ENCODE data around the gene SARNP. TPM values are rescaled to one million over a fixed set of nuclear protein-coding genes. Genes with fewer than 3 reads are reported as not detected.

SARNP gene
- total and polyA plus RNA-seq, 9 of the 15 experiments (the other 6 are each of a cell fraction or from before 2014, with no cell fraction given): 70.1 to 400 (median 198) TPM

- peak; percentile 66; the same call in 1 of the 2 replicates for TF ChIP-seq E2F3 (CRISPR knock-in tag; IDR thresholded peaks at IDR 0.05)
- TF ChIP-seq TARDBP (IDR thresholded peaks at IDR 0.05): no peak
- TF ChIP-seq ZEB2 (IDR thresholded peaks at IDR 0.05): peak; percentile 68; the same call in 1 of the 2 replicates
- no peak for TF ChIP-seq NONO (IDR thresholded peaks at IDR 0.05; ENCODE audit: low read depth in 2 of 2, low read length in 1 of 2)
- TF ChIP-seq ARID3A (IDR thresholded peaks at IDR 0.05; ENCODE audit: borderline replicate concordance, low read depth, low read length): no peak
- TF ChIP-seq GTF2A2 (tag; IDR thresholded peaks at IDR 0.05): no peak
- no peak for TF ChIP-seq PTTG1 (tag; IDR thresholded peaks at IDR 0.05; ENCODE audit: low read depth)
- TF ChIP-seq CHD7 (IDR thresholded peaks at IDR 0.05; ENCODE audit: low read depth, low read length): no peak
- peak; percentile 89; the same call in 1 of the 2 replicates for TF ChIP-seq KAT7 (CRISPR knock-in tag; IDR thresholded peaks at IDR 0.05; ENCODE audit: borderline replicate concordance)
- TF ChIP-seq ZC3H4 (CRISPR knock-in tag; IDR thresholded peaks at IDR 0.05; ENCODE audit: borderline replicate concordance): no peak
- TF ChIP-seq THRAP3 (IDR thresholded peaks at IDR 0.05; ENCODE audit: borderline replicate concordance): no peak
- TF ChIP-seq TCF15 (CRISPR knock-in tag; IDR thresholded peaks at IDR 0.05): no peak
- no peak for TF ChIP-seq MTF1 (CRISPR knock-in tag; IDR thresholded peaks at IDR 0.05; ENCODE audit: borderline replicate concordance)
- peak in 1 of 2 experiments; percentile 64; a peak in 2 of 4 replicates for TF ChIP-seq TRIM24 (IDR thresholded peaks at IDR 0.05)
- no peak for TF ChIP-seq TEAD2 (tag; IDR thresholded peaks at IDR 0.05)
These were observed 101.5 kb downstream of the SARNP start, which contains the start of gene BLOC1S1 (continued) for GRCh38 chr12:55715833-55716581.

Measured in K562 (cell line).